Middle frontal gyrus (tissue), 1 donor: ENCODE results near the gene PSMA6.
"Not testable (repeated sequence)": the region's sequence is repeated elsewhere in the genome, so short reads cannot be mapped to it uniquely, and the experiment has no call there.

Source experiments
- DNase-seq: peaks from one replicate; pipeline ENCODE4 v3.0.0-alpha.2; 2015; ENCODE audit warnings: low spot score; ENCODE audit errors: extremely low spot score

Gene PSMA6

DNA sequence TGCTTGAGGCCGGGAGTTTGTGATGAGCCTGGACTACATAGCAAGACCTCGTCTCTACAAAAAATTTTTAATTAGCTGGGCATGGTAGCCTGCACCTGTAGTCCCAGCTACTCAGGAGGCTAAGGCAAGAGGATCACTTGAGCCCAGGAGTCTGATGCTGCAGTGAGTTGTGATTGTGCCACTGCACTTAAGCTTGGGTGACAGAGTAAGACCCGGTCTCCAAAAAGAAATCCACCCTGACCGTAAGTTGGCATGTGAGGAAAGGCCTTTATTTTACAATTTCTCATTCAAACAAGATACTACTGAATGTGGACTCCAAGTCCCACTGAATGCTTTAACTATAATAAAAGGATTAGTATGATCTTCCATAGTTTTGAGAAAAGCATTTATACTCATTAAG, 27.3 kb downstream of the PSMA6 start:
- DNase-seq = no peak

DNA sequence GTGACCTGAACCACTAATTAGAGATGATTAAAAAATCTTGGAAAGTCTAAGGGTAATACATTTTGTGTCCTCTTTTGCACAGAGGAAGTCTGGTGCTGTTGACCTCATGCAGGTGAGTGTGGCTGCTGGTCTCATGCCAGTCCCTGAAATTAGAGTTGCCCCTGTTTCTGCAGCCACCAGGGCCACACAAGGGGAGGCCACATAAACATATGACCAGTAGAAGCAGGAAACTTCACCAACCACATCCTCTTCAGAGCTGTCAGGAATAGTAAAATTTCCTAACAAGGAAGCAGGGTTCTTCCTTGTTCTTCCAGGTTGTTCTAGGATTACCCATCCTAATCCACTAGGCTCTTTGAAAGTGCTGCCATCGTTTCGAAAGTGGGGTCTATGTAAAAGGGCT, 28.3 kb downstream of the PSMA6 start:
- no peak for DNase-seq

DNA sequence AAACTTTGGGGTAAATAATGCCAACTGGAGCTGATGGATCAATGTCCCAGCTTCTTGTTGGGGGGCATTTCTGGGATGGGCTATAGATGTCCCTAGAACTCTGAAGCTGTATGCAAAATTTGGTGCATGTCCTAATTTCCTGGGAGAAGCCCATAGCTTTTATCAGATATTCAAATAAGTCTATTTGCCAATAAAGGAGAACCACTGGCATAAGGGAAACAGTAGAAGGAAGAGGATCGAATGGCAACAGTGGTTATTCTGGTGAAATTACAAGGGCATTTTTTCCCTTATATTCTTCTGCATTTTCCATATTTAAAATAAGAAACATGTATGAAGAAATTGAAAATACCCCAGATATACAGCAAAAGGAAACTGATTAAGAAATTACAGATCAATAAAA, 34.2 kb downstream of the PSMA6 start:
- DNase-seq = no peak

DNA sequence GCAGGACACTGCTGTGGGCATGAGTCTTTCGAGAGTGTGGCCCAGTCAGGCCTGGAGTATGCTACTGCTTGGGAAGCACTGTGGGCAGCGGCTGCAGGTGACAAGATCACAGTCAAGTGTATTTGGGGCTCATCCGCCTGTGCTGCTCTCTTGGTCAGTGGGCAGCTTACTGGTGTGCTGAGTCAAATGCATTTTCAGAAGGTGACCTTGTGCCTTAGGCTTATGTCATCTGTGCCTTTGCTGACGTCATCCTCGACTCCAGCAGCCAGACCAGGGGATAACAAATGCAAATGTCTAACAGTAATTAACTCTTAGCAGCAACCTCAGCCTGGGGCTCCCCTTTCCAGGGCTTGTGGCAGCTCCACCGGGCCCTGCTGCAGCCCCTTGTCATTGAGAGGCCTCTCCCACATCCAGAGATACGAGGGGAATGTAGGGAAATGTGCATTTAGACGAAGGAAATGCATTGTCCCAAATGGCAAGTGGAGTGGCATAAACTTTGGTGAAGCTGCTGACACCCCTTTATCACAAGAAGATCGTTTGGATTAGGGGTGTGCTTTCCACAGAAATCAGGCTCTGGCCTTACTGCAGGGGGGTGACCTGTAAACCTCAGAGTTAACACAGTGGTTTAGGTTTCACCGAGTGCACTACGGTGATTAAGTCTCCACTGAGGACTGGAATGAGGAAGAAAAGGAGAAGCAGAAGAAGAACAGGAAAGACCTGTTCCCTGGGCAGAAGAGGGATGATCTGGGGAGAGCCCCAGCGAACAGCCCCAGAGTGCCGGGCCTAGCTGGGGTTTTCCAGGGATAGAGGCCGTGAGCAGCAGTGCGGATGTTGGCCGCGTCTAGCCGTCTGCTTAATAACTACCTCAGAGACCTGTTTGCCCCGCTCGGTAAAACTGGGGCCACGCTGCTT, 39.7 kb downstream of the PSMA6 start:
- no peak for DNase-seq

DNA sequence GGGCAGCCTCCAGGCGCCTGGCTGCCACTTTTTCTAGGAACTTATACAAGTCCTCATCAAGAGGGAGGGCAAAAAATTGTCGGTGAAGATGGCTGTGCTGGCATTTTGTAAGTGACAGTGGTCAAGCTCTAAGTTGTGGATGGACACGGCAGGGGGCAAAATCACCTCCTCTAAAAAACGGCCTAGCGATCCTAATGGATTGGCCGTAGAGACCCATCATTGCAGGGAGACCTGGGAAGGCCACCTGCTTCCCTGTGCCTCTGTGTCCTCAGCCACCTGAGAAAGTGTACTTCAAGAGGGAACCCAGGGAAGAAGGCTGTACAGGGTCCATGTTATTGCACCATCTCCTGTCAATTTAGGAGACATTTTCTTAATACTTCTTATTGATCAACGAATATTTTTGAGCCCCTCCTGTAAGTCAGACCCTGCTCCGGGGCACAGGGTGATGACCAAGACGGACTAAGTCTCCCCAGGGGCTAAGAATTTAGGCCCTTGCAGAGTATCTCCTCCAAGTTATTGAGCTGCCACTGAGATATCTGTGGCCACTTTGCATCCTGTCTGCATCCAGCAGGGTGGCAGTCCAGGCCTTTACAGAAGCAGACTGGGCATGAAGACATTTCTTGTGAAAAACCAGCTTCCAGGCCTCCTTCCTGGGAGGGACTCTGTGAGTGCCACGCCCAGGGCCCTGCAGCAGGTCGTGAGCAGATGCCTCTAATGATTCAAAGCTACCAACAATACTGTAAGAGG, 40.5 kb downstream of the PSMA6 start:
- no peak for DNase-seq

DNA sequence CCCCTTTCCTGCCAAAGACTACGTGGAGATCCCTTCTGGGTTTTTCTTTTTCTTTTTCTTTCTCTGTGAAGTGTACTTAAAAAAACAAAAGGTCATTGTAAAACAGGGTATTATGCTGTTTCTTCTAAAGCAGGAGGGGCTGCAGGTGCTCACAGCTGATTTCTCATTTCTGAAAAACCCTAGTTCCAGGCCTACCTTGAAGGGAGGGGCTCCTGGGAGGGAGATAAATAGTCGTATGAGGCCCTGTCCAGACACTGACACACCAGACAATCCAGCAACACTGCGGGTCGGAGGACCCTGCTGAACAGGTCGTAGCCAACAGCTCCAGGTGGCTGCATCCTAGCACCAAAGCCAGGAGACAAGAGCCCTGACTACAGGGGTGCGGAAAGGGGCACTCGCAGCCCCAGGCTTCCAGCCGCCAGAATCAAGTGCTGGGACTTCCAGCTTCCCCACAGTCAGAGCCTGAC, 41.1 kb downstream of the PSMA6 start:
- no peak for DNase-seq

DNA sequence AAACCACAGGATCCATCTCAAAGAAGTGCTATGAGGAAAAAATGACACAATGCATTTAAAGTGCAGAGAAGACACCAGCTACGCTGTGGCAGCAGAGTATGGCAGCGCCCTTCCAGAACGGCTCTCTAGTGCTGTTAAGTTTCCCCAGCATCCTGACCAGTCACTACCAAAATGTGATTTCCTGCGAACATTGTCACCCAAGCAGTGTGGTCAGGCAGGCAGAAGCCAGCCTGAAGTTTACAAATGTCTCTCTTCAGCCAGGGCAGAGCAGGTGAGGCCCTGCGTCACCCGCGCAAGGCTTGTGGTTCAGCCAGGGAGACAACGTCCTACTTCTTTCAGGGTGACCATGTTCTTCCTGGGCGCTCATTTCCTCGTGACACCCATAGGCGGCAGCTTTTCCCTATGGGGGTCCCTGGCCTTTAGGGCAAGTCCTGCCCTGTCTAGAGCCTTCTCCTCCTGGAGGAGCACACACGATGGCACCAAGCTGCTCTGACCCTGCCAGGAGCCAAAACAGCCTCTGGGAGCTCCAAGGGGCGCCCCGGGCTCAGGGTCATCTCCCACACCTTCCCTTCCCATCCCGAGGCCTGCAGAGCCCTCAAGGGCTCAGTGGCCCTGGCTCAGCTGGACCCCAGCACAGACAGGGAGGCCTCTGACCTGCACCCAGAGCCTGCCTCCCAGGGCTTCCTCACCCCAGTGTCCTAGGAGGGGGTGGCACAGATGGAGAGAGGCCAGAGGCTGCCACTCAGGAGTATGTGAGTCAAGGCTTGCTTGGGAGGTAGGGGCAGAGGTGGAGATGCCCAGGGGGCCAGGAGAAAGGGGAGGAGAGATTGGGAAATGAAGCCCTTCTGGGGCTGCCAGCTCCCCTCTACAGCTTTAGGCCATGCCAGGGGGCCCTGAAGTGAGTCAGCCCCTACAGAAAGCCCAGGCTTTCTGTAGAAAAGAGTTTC, 41.9 kb downstream of the PSMA6 start:
- DNase-seq = no peak

DNA sequence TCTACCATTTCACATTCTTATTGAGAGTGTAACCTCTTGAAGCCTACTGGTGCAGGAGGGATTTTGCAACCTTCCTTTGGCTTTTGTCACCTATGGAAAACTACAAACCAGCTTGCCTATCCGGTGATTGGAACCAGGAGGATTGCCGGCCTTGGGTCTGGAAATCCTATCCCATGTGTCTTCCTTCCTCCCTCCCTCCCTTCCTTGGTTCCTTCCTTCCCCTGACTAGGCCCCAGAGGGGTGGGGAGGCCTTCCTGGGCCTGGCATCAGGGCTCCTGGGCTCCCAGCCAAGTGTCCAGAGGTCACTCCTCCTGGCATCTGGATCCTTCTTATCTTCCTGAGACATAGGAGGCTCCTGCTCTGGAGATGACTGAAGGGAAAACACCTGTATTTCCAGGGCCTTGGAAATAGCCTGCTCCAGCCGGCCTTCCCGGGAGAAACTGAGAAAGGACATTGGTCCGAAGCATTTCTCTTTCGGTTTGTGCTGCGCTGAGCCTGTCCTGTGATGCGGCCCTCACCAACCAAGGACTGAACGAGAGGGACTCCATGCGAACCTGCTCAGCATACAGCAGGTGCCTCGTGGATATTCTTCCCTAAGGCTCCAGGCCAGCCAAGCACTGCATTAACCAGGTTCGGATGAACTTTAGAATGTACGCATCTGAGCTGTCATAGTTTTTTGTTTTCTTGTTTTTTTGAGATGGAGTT, 43.4 kb downstream of the PSMA6 start:
- DNase-seq = no peak

DNA sequence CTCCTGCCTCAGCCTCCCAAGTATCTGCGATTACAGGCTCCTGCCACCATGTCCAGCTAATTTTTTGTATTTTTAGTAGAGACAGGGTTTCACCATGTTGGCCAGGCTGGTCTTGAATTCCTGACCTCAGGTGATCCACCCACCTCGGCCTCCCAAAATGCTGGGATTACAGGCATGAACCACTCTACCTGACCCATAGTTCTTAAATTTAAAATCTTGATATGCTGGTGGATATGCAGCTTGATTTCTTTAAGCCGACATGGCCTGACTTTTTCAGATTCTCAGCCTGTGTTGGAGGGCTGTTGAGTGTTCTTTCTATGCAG, 44.0 kb downstream of the PSMA6 start:
- not testable (repeated sequence) for DNase-seq

DNA sequence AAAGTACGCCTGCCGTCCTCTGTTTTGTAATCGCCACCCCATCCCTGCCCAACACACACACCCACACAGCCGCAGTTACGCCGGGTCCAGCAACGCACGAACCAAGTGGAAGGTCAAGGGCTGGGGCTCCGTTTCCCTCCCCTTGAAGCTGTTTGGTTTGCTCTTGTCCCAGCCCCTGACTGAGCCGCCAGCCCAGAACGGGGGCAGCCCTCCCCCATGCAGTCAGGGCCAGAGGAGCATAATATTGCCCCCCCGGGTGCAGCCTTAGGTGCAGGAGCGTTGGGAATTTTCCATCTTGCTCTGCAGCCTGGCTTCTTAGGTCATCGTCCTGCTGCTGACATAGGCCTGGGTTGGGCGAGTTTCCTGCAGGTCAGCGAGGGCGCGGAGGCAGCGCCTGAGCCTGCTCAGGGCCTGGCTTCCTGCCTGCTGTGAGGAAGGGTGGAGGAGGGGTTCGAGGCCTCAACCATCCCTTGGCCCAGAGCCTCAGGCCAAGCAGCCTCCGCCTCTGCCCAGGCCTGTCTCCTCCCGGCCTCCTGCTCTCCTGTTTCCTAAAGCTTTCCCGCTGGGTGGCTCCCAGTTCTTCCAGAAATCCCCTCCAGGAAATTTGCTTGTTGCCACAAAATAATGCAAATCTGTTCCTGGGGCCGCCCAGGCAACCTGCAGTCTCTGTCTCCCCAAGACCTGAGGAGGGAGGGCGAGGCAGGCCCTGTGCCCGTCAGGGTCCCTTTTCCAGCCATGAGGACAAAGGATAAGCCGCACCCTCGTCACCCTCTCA, 44.5 kb downstream of the PSMA6 start:
- DNase-seq = no peak

DNA sequence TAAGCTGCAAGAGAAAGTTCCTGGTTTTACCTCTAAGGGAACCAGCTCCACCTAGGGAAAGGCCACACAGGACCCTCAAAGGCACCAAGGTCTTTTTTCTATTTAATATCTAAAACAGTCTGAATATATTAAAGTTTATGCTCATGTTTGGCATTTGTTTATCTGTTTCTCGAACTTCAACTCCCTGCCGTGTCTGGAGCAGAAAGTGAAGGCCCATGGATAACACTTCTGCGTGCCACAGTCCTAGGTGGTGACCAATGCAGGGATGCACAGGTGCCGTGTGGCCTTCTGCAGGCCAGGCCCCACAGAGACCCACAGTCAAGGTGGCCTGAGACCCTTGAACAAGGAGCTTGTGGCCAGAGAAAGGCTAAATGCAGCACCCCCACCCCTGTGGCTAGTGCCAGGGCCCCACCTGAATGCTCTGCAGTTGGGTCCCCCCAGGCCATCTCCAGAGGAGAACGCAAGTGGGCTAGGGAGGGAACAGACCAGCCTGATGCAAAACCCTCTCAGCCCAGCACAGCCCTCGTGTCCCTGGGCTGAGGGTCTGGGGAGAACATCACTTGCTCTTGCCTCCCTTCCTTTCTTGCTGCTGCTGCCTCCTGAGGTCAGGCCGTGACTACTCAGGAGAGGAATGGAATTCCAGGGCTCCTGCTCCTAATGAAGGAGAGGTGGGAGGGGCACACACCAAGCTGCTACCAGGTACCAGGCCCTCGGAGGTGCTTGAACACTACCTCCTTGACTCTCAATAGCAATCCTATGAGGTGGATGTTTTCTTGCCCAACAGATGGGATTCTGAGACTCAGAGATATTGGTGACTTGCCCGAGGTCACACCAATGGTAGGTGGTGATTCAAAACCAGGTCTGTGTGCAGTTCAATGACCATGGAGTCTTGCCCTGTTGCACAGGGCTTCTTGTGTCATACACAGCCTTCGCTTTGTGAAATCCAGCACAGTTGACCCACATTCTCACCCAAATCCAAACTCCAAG, 45.4 kb downstream of the PSMA6 start:
- DNase-seq = no peak

DNA sequence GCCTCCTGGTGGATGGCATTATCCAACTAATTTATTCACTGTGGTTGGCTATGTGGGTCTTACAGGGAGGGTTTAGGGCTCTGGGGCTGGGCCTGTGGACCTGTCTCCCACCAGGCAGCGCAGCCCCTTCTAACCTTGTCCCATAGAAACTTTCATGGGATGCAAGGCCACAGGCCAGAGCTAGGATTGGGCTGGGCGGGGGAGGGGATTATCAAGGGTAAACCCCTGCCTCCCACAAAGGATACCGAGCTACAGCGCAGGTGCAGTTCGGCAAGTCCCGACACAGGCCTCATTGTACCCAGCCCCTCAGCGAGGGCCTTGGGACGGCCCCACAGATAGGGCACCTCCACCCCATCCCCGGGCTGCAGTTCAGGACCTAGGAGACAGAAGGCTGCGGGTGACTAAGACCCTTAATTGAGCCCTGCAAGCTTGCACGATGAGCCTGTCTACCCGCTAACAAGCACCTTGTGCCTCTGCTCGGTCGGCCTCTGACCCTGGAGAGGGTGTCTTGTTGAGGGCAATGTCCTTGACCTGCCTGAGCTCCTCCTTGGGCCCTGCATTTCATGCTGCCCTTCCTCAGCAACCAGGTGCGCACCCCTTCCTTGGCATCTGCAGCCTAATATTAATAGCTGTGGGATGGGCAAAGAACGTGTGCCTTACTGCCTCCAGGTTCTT, 46.7 kb downstream of the PSMA6 start:
- DNase-seq = no peak

DNA sequence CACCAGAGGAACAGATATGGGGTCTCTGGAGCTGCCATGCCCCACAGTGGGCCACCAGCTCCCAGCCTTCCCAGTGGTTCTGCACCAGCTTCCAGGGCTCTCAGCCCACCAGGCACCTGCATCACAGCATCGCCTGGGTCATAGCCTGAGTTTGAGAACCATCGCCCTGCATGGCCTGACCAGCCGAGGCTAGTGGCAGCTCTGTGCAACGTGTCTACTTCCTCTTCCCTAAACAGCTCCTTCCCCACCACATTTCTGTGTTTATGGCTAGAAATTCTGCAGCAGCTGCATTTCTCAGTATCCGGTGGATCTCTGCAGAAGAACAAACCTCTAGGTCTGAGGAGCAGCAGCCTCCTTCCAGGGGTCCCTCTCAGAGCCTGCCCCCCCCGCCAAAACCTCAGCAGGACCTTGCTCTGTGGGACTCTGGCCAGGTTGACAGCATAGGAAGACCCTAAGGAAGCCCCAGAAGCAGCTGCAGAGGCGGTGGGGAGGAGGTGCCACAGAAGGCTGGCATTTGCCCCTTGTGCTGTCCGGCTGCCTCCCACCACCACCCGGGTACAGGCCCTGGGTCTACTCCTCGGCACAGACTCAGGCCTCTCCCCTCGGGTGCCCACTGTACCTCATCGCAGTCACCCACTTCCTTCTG, 47.7 kb downstream of the PSMA6 start:
- no peak for DNase-seq

DNA sequence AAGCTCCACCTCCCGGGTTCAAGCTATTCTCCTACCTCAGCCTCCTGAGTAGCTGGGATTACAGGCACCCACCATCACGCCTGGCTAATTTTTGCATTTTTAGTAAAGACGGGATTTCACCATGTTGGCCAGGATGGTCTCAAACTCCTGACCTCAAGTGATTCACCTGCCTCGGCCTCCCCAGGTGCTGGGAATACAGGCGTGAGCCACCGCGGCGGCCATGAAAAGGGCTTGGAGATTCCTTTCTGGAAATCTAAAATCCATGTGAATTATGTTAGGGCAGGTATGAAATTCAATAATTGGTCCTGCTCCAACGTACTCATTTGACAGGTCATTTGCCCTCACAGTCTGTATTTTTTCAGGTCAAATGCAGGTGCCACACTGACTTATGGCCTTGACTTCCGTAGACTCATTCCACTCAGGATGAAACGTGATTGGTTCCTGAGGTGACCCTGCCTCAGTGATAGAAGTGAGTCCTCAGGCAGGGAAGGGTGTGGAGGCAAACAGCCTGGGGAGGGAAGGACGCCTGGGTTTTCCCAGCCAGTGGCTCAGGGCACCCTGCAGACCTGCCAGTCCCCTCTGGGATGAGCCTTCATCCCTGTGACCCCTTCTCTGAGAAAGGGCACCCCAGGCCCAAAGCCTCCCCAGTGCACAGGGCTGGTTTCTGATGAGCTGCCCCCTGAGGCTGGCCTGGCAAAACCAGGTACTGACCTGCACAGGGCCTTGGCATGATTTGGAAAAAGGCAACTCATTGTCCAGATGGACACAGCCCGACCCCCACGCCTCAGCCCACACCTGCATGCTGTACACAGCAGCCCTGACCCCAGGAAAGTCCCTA, 48.7 kb downstream of the PSMA6 start:
- DNase-seq = no peak

DNA sequence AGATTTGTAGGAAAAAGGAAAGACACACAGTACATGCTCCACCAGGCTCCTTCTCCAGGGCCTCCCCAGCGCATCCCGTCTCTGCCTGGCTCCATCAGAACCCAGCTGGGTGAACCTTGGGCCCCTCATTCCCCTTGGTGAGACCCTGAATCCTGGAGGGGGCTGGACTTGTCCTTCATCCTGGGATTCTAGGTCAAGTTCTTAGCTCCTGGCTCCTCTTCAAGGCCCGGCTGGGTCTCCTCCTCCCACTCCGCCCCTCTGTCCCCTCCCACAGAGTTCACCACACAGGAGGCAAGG, 49.2 kb downstream of the PSMA6 start:
- no peak for DNase-seq

DNA sequence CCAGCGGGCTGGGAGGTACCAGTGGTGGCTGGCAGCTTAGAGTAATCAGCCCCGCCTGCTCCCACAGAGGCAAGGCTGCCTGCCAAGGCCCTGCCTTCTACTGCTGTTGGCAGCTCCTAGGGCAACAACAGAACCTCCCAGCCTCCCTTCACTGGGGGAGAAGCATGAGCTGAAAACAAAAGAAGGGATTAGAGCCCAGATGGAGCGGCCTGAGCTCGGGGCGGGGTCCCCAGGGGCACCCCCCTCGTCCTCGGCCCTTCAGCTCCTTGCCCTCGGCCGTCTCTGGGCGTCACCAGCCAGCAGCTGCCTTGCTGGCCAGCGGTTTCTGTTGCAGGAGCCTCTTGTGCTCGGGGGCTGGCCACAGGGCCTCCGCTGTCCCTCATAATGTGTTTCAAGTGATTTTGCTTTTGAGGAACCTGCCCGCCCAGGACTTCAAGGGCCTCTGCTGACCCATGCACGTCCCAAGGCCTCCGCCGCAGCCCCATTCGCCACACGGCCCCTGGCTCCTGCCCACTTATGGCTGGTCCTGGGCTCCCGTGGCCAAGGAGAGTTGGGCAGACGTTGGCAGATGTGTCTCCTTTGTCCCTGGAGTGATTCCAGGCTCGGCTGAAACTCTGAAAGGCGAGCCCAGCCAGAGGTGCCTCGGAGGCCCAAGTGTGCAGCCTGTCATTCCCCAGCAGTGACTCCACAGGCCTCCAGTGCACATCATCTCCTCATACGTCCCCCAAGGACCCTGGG, 49.7 kb downstream of the PSMA6 start:
- DNase-seq = peak; percentile 81
